Peyer's patch (tissue), 4 donors: ENCODE measurements around the gene ATP11A. TPM values are rescaled to one million over a fixed set of nuclear protein-coding genes. Genes with fewer than 3 reads are reported as not detected.
A peak's percentile ranks its signal among the peaks of the same experiment; 100 is the strongest.

Experiments used
- DNase-seq, 3 donors: peaks; one replicate each; pipeline ENCODE4 v3.0.0-alpha.2; 2017 to 2019
- H3K27ac ChIP-seq, 4 donors: fragments of 200-600 bp; sonication (generic); one replicate each; pipeline ENCODE4 v1.5.1; 2016 to 2019
- H3K27me3 ChIP-seq, 2 donors: fragments of 200-600 bp; sonication (generic); one replicate each; pipeline ENCODE4 v1.5.1; 2019
- H3K36me3 ChIP-seq, 3 donors: fragments of 200-600 bp; sonication (generic); one replicate each; pipeline ENCODE4 v1.5.1; 2016 to 2019
- H3K4me1 ChIP-seq, 4 donors: fragments of 200-600 bp; sonication (generic); one replicate each; pipeline ENCODE4 v1.5.1; 2016 to 2019
- H3K4me3 ChIP-seq, 4 donors: fragments of 200-600 bp; sonication (generic); 1 replicate in 3 of 4; 2 replicates in 1 of 4; pipeline ENCODE4 v1.5.1; 2016 to 2019; ENCODE audit warnings: mild to moderate bottlenecking in 1 of 4
- H3K9me3 ChIP-seq, 4 donors: fragments of 200-600 bp; sonication (generic); one replicate each; pipeline ENCODE4 v1.5.1; 2016 to 2019; ENCODE audit warnings: mild to moderate bottlenecking in 1 of 4
- CTCF ChIP-seq, 6 experiments: fragments of 450-650 bp in 4 of 6; fragments of 200-600 bp in 2 of 6; sonication (generic) in 1 of 6; IDR thresholded peaks; one replicate each; pipeline ENCODE4 v1.5.1; 2017 to 2019; ENCODE audit warnings: antibody characterized with exemption in 6 of 6, mild to moderate bottlenecking in 3 of 6, moderate library complexity in 1 of 6
- POLR2A ChIP-seq, 2 donors: fragments of 450-650 bp; IDR thresholded peaks; one replicate each; pipeline ENCODE4 v1.5.1; 2017; ENCODE audit warnings: antibody characterized with exemption in 2 of 2, mild to moderate bottlenecking in 2 of 2, moderate library complexity in 2 of 2
- total RNA-seq, 4 donors: library from RNA; depleted of rRNA; stranded (reverse); fragments of >200 nt; gene quantifications; one replicate each; pipeline ENCODE4 v1.1.0, GENCODE V29; 2016

The ATP11A gene
- total RNA-seq, 4 donors from 2014 or later, result 33.1 to 64.2 (median 53.7) TPM

- TF ChIP-seq POLR2A (IDR thresholded peaks at IDR 0.05), result no peak
- no peak for TF ChIP-seq CTCF (IDR thresholded peaks at IDR 0.05)
- DNase-seq, result no peak
These were observed 64.6 kb downstream of the ATP11A start for GRCh38 chr13:112754281-112755025.

GRCh38 chr13:112755331-112755730 lies 65.5 kb downstream of the ATP11A start:
- DNase-seq, result no peak
- no peak overlapping the region for H3K27ac ChIP-seq
- no peaks in the 10 kb centered on the region for H3K27me3 ChIP-seq
- H3K9me3 ChIP-seq, result no peaks in the 10 kb centered on the region
- no peaks in the 10 kb centered on the region for H3K4me1 ChIP-seq
- TF ChIP-seq CTCF (IDR thresholded peaks at IDR 0.05) (no peak), POLR2A (IDR thresholded peaks at IDR 0.05) (no peak)
- no peaks in the 10 kb centered on the region for H3K36me3 ChIP-seq
- no peak overlapping the region for H3K4me3 ChIP-seq

More at GRCh38 chr13:112754281-112755025, 64.6 kb downstream of the ATP11A start:
- Histone ChIP-seq H3K4me3 (no peak overlapping the region), H3K27me3 (no peaks in the 10 kb centered on the region), H3K9me3 (no peaks in the 10 kb centered on the region), H3K36me3 (no peaks in the 10 kb centered on the region), H3K4me1 (no peaks in the 10 kb centered on the region), H3K27ac (no peak overlapping the region)

- Histone ChIP-seq H3K36me3 (no peaks in the 10 kb centered on the region), H3K9me3 (no peaks in the 10 kb centered on the region), H3K4me1 (no peaks in the 10 kb centered on the region), H3K27me3 (no peaks in the 10 kb centered on the region), H3K27ac (no peak overlapping the region), H3K4me3 (no peak overlapping the region)
- TF ChIP-seq CTCF (IDR thresholded peaks at IDR 0.05), result no peak
- TF ChIP-seq POLR2A (IDR thresholded peaks at IDR 0.05), result no peak
- no peak for DNase-seq
These were observed 66.2 kb downstream of the ATP11A start for GRCh38 chr13:112756081-112756480.

- no peaks in the 10 kb centered on the region for H3K27me3 ChIP-seq
- H3K4me3 ChIP-seq, result no peak overlapping the region
- peak in 1 of 3 donors; percentile 13 for DNase-seq
- no peak overlapping the region for H3K27ac ChIP-seq
- TF ChIP-seq POLR2A (IDR thresholded peaks at IDR 0.05), result no peak
- no peak for TF ChIP-seq CTCF (IDR thresholded peaks at IDR 0.05)
- no peaks in the 10 kb centered on the region for H3K36me3 ChIP-seq
- no peaks in the 10 kb centered on the region for H3K9me3 ChIP-seq
- H3K4me1 ChIP-seq, result no peaks in the 10 kb centered on the region
These were observed 66.7 kb downstream of the ATP11A start for GRCh38 chr13:112756511-112756966.

GRCh38 chr13:112756967-112757758 lies 67.3 kb downstream of the ATP11A start:
- no peak for TF ChIP-seq CTCF (IDR thresholded peaks at IDR 0.05)
- TF ChIP-seq POLR2A (IDR thresholded peaks at IDR 0.05), result no peak
- DNase-seq, result no peak
- H3K4me3 ChIP-seq, result no peak overlapping the region
- H3K4me1 ChIP-seq, result no peaks in the 10 kb centered on the region
- no peak overlapping the region for H3K27ac ChIP-seq
- no peaks in the 10 kb centered on the region for H3K27me3 ChIP-seq
- no peaks in the 10 kb centered on the region for H3K9me3 ChIP-seq
- no peaks in the 10 kb centered on the region for H3K36me3 ChIP-seq
